Ecto neural progenitor cell (in vitro differentiated cells): Measurements from ENCODE around the gene MOAP1.
"Not testable (repeated sequence)": the region's sequence is repeated elsewhere in the genome, so short reads cannot be mapped to it uniquely, and the experiment has no call there.

Experiments used
- DNase-seq: peaks from one replicate; pipeline ENCODE4 v3.0.0-alpha.2; 2018; ENCODE audit warnings: low spot score

The MOAP1 gene

DNA sequence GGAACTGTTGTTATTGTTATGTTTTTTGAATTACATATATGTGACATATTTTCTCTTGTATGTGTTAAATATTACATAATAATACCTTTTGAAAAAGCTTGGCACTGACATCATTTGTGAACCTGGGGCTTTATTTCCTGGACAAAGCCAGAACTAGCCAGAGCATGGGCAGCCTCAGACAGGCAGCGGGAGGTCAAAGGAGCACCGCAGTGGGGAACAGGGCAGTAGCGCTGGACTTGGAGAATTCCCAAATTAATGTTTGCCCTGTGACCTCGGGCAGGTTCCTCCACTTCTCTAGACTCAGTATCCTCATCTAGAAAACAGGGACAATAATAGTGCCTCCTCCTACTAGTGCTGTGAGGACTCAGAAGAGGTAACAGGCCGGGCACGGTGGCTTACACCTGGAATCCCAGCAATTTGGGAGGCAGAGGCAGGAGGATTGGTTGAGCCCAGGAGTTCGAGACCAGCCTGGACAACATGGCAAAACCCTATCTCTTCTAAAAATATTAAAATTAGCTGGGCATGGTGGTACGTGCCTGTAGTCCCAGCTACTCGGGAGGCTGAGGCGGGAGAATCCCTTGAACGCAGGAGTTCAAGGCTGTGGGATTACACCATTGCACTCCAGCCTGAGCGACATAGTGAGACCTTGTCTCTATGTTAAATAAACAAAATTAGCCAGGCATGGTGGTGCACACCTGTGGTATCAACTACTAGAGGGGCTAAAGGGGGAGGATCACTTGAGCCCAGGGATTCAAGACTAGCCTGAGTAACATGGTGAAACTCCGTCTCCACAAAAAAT is 41.6 kb downstream of the MOAP1 start:
- no peak for DNase-seq

- no peak for DNase-seq
These were observed 46.8 kb downstream of the MOAP1 start for GRCh38 chr14:93137864-93138263.

DNA sequence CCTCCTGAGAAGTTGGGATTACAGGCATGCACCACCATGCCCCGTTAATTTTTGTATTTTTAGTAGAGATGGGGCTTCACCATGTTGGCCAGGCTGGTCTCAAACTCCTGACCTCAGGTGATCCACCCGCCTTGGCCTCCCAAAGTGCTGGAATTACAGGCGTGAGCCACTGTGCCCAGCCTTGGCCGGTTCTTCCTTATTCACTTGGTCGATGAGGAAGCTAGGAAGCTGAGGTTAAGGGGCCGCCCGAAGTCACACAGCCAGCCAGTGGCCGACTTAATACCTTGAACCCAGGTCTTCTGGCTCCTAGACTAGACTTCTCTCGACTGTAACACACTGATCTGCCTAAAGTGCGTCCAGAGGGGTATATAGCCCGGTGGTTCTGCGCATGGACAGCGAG is 48.2 kb downstream of the MOAP1 start:
- not testable (repeated sequence) for DNase-seq

- DNase-seq, result no peak
These were observed 48.7 kb downstream of the MOAP1 start for GRCh38 chr14:93136009-93136408.

DNA sequence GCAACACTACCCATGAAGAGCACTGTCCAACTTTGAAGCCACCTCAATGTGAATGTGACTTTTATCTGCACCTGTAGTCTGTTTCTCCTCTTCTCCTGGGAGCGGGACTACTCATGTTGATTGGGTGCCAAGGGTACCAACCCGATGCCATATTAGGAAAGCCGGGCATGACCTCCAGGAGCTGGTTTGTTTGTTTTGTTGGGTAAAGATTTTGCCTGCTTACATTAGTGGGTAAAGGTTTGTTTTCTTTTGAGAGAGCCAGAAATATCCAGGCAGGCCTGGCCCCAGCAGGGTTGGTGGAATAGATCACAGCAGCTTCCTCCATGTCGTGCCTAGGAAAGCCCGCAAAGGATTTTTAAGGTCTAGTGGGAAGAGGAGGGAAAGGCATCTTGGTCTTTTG is 49.3 kb downstream of the MOAP1 start:
- DNase-seq, result no peak

DNA sequence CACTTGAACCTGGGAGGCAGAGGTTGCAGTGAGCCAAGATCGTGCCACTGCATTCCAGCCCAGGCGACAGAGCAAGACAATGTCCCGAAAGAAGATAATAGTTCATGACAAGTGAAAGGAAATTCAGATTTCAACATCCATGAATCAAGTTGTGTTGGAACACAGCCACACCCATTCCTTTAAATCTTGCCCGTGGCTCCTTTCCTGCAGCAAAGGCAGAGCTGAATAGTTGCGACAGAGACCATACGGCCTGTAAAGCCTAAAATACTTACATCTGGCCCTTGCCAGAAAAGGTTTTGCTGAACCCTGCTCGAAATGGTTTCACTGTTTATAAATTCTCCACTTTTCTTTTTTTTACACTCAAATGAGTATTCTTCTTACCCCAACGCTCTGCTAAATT is 51.2 kb downstream of the MOAP1 start:
- no peak for DNase-seq

DNA sequence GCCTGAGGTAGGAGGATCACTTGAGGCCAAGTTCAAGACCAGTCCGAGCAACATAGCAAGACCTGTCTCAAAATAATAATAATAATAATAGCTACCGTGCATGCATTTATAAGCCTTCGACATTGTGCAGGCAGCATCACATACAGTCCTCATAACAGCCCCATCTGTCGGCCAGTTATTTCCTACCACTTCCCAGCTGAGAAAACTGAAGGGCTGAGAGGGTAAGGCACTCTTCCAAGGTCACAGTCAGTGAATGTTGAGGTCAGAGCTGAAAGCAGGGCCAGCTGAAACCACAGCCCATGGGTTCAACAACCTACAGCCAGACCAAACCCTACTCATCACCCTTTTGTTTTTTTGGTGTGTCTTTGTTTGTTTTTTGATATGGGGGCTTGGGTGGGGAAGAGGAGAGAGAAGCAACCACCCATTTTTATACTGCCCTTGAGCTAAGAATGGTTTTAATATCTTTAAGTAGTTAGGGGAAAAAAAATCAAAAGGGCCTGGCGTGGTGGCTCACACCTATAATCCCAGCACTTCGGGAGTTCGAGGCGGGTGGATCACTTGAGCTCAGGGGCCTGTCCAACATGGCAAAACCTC is 52.1 kb downstream of the MOAP1 start:
- DNase-seq, result no peak
